HepG2 (cell line): ENCODE data around the gene RHBDL1. TPM values are rescaled to one million over a fixed set of nuclear protein-coding genes. Genes with fewer than 3 reads are reported as not detected.

Experiments used
- ATAC-seq: fragments of 200-7000 bp; cut with Tn5 transposase; 3 replicates; pipeline ENCODE4 v1.9.1; 2020; ENCODE audit warnings: mild to moderate bottlenecking, moderate library complexity
- BruUV-seq: library from RNA; stranded (reverse); fragments of 400-500 nt; replicated peaks from 2 replicates; lab custom pipeline; 2021; lab: Mats Ljungman, UMichigan
- CTCF ChIA-PET: fragments of 300-600 bp; formaldehyde crosslinking; extraction: SDS; loops from one replicate; lab custom pipeline; 2021; ENCODE audit warnings: low total read pairs, inconsistent platforms, low intra/inter-chr PET ratio; lab: Yijun Ruan, JAX
- POLR2A ChIA-PET: fragments of 350-600 bp; sonication (Branson Sonifier 250); formaldehyde crosslinking; loops from one replicate; lab custom pipeline; 2020; ENCODE audit warnings: antibody characterized with exemption, inconsistent platforms; lab: Yijun Ruan, JAX
- DNase-seq: peaks from one replicate; pipeline ENCODE4 v3.0.0-alpha.2; 2015; ENCODE audit warnings: low spot score
- FAIRE-seq: peaks from 3 replicates; lab custom pipeline; 2011; peaks lifted over from hg19 to GRCh38; lab: Jason Lieb, UNC
- H2AFZ ChIP-seq: one replicate; pipeline ENCODE4 v1.6.1; 2011; ENCODE audit warnings: low read length, inconsistent platforms
- H3K27ac ChIP-seq: fragments of 300-600 bp; 3 replicates; pipeline ENCODE4 v1.8.0; 2011; ENCODE audit warnings: mixed run types, mild to moderate bottlenecking, mixed read lengths, low read length, inconsistent platforms; ENCODE audit not compliant: insufficient read depth; ENCODE audit errors: extremely low read length
- H3K27me3 ChIP-seq, 2 experiments: fragments of 200-600 bp in 1 of 2; 2 replicates in 1 of 2; 3 replicates in 1 of 2; pipeline versions ENCODE4 v1.6.0 to v1.8.0; 2011; ENCODE audit warnings: low read length in 2 of 2, mild to moderate bottlenecking in 2 of 2, moderate library complexity in 2 of 2, inconsistent platforms in 1 of 2; ENCODE audit not compliant: insufficient read depth in 2 of 2, control insufficient read depth in 1 of 2
- H3K36me3 ChIP-seq, 2 experiments: fragments of 200-600 bp in 1 of 2; replicated peaks in 1 of 2; 2 replicates in 1 of 2; 3 replicates in 1 of 2; pipeline versions ENCODE4 v1.5.1 to v1.8.0; 2011; ENCODE audit warnings: low read length in 2 of 2, inconsistent platforms in 1 of 2; ENCODE audit not compliant: insufficient read depth in 2 of 2, control insufficient read depth in 1 of 2
- H3K4me1 ChIP-seq: 2 replicates; pipeline ENCODE4 v1.5.1; 2012; ENCODE audit warnings: low read length, inconsistent platforms; ENCODE audit not compliant: insufficient read depth
- H3K4me2 ChIP-seq: 2 replicates; pipeline ENCODE4 v1.6.0; 2011; ENCODE audit warnings: low read depth, low read length, inconsistent platforms
- H3K4me3 ChIP-seq, 3 experiments: fragments of 200-600 bp in 1 of 3; sonication (generic), shearing (Covaris generic) in 1 of 3; replicated peaks in 1 of 3; 2 replicates each; pipeline ENCODE4 v1.5.1; 2011 to 2016; ENCODE audit warnings: low read length in 3 of 3, inconsistent platforms in 2 of 3, low read depth in 2 of 3, mild to moderate bottlenecking in 2 of 3, control low read depth in 1 of 3, mixed read lengths in 1 of 3; ENCODE audit not compliant: insufficient read depth in 1 of 3
- H3K79me2 ChIP-seq: one replicate; pipeline ENCODE4 v1.6.1; 2011; ENCODE audit warnings: low read length, inconsistent platforms; ENCODE audit not compliant: insufficient read depth
- H3K9ac ChIP-seq: 2 replicates; pipeline ENCODE4 v1.6.0; 2011; ENCODE audit warnings: mild to moderate bottlenecking, low read depth, low read length, inconsistent platforms; ENCODE audit not compliant: insufficient read depth
- H3K9me3 ChIP-seq: 2 replicates; pipeline ENCODE4 v1.5.1; 2012; ENCODE audit warnings: mild to moderate bottlenecking, low read length
- H4K20me1 ChIP-seq: 2 replicates; pipeline ENCODE4 v1.6.0; 2011; ENCODE audit warnings: inconsistent platforms, mild to moderate bottlenecking, low read length, moderate library complexity; ENCODE audit not compliant: insufficient read depth
- BORCS8-MEF2B ChIP-seq: sonication (generic); formaldehyde crosslinking; IDR thresholded peaks from 2 replicates; pipeline ENCODE4 v1.8.0; 2022; ENCODE audit warnings: mild to moderate bottlenecking, missing genetic modification reagents
- CBFB ChIP-seq: sonication (generic); formaldehyde crosslinking; IDR thresholded peaks from 2 replicates; pipeline ENCODE4 v1.4.0; 2020; ENCODE audit warnings: missing genetic modification reagents
- CHCHD3 ChIP-seq: sonication (generic); formaldehyde crosslinking; IDR thresholded peaks from 2 replicates; pipeline ENCODE4 v1.8.0; 2022; ENCODE audit warnings: mild to moderate bottlenecking, missing genetic modification reagents, moderate library complexity
- MZF1 ChIP-seq: sonication (generic); formaldehyde crosslinking; IDR thresholded peaks from 2 replicates; pipeline ENCODE4 v1.8.1; 2023; ENCODE audit warnings: mild to moderate bottlenecking, missing genetic modification reagents, borderline replicate concordance
- NCOA1 ChIP-seq: sonication (generic); formaldehyde crosslinking; IDR thresholded peaks from 2 replicates; pipeline ENCODE4 v1.9.0; 2021; ENCODE audit warnings: missing genetic modification reagents
- NR1H2 ChIP-seq: sonication (generic); formaldehyde crosslinking; IDR thresholded peaks from 2 replicates; pipeline ENCODE4 v1.8.1; 2022; ENCODE audit warnings: low read depth, missing genetic modification reagents, borderline replicate concordance
- SP2 ChIP-seq: sonication (generic); formaldehyde crosslinking; IDR thresholded peaks from 2 replicates; pipeline ENCODE4 v1.5.1; 2020; ENCODE audit warnings: mild to moderate bottlenecking, missing genetic modification reagents
- TCF7L2 ChIP-seq: IDR thresholded peaks from 2 replicates; pipeline ENCODE4 v1.6.1; 2011; ENCODE audit warnings: mild to moderate bottlenecking, low read depth, low read length, moderate library complexity
- TOE1 ChIP-seq: sonication (generic); formaldehyde crosslinking; IDR thresholded peaks from 2 replicates; pipeline ENCODE4 v1.4.0; 2020; ENCODE audit warnings: mild to moderate bottlenecking, missing genetic modification reagents
- ZFP36 ChIP-seq: fragments of 150-350 bp; IDR thresholded peaks from 2 replicates; pipeline ENCODE4 v1.6.1; 2018; ENCODE audit warnings: borderline replicate concordance, low read length, low read depth; ENCODE audit not compliant: partially characterized antibody
- ZIK1 ChIP-seq: sonication (generic); formaldehyde crosslinking; IDR thresholded peaks from 2 replicates; pipeline ENCODE4 v1.5.0; 2020; ENCODE audit warnings: mild to moderate bottlenecking, low read depth, missing genetic modification reagents, borderline replicate concordance
- ZMAT3 ChIP-seq: sonication (generic); formaldehyde crosslinking; conservative IDR thresholded peaks from 2 replicates; pipeline ENCODE4 v1.7.0; 2021; ENCODE audit warnings: missing genetic modification reagents
- ZNF263 ChIP-seq: sonication (generic); formaldehyde crosslinking; IDR thresholded peaks from 2 replicates; pipeline ENCODE4 v1.4.0; 2020; ENCODE audit warnings: missing genetic modification reagents
- ZNF782 ChIP-seq: sonication (generic); formaldehyde crosslinking; IDR thresholded peaks from 2 replicates; pipeline ENCODE4 v1.4.0; 2020; ENCODE audit warnings: missing genetic modification reagents, mild to moderate bottlenecking, borderline replicate concordance
- ZSCAN21 ChIP-seq: sonication (generic); formaldehyde crosslinking; IDR thresholded peaks from 2 replicates; pipeline ENCODE4 v1.8.0; 2022; ENCODE audit warnings: mild to moderate bottlenecking, missing genetic modification reagents, moderate library complexity, borderline replicate concordance
- WGBS: methylation state at CpG from one replicate; pipeline ENCODE4 v1.1.6; 2017; ENCODE audit warnings: low lambda C conversion rate; 5-methylcytosine and 5-hydroxymethylcytosine counted together
- in situ Hi-C: cut with HindIII; loops from 2 replicates; pipeline ENCODE4 v1.10.0; 2017; ENCODE audit warnings: low pct_unique_long_range_greater_than_20kb; ENCODE audit not compliant: extremely low pct_ligation_motif_present
- intact Hi-C: fragments of 100-400 bp; cut with micrococcal nuclease; formaldehyde crosslinking; loops from one replicate; pipeline ENCODE4 v1.10.0; 2022; ENCODE audit not compliant: unreplicated experiment
- polyA plus RNA-seq, 8 experiments: library from polyadenylated mRNA; depleted of rRNA in 3 of 8; stranded (reverse) in 7 of 8; unstranded in 1 of 8; fragments of >200 nt; fragmentation: Illumina TruSeq in 4 of 8; extraction: Trizol in 4 of 8; gene quantifications; 2 replicates each; pipeline versions ENCODE4 v1.2.1 to v1.2.3, GENCODE V29; 2011 to 2016; ENCODE audit warnings: low read depth in 4 of 8, missing spikeins in 1 of 8, mixed read lengths in 1 of 8; ENCODE audit not compliant: insufficient read depth in 1 of 8
- total RNA-seq, 5 experiments: library from RNA; depleted of rRNA; stranded (reverse); fragments of >200 nt; fragmentation: Illumina TruSeq; extraction: Trizol; gene quantifications; 2 replicates each; pipeline ENCODE4 v1.2.3, GENCODE V29; 2016; ENCODE audit warnings: low read depth in 1 of 5
- TF ChIP-seq, protein P1 (sequence below): sonication (generic); formaldehyde crosslinking; IDR thresholded peaks from 2 replicates; pipeline ENCODE4 v1.4.0; 2020; ENCODE audit warnings: missing genetic modification reagents; ENCODE audit errors: not compliant biosample characterization

RHBDL1 gene
- total and polyA plus RNA-seq, 2 of the 13 experiments (the other 11 are each of a cell fraction or from before 2014, with no cell fraction given) = 1.8 to 3.8 TPM

DNA sequence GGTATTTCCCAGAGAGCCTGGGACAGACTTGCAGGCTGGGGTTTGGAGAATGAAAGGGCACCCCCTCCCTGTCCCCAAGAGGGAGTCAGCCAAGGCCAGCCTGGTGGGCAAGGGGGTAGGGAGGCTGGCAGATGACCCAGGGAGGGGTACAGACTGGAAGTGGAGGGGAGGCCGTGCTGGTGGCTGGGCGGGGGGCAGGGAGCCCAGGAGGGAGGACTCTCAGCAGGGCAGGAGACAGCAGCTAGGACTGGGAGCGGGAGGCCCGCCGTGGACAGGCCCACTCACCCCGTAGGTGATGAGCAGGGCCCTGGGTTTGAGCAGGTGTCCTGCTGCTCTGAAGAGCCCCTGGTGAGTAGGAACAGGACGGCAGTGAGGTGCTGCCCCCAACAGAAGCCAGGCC, 40.5 kb upstream of the RHBDL1 start:
- no peaks in the 10 kb centered on the region for H3K27me3 ChIP-seq
- H3K4me2 ChIP-seq = peak overlapping the region; percentile 99
- ATAC-seq (no peak), FAIRE-seq (no peak), DNase-seq (no peak)
- 93% methylated on average over 2 of the region's 7 CpGs for WGBS
- in situ Hi-C loops = no loop called here
- ChIA-PET POLR2A (no interaction called here), CTCF (no interaction called here)
- no TSS peak for BruUV-seq
- H3K27ac ChIP-seq = no peak overlapping the region
- H3K9ac ChIP-seq = peak overlapping the region; percentile 83; the same call in 1 of the 2 replicates
- no peaks in the 10 kb centered on the region; a peak in 1 of 5 replicates for H3K36me3 ChIP-seq
- H3K4me3 ChIP-seq = peak overlapping the region; percentile 90 to 94 (median 92)
- H2AFZ ChIP-seq = no peak overlapping the region
- no peaks in the 10 kb centered on the region for H3K9me3 ChIP-seq
- peaks cover 31% of the 10 kb centered on the region for H3K4me1 ChIP-seq
- H3K79me2 ChIP-seq = peaks cover 6% of the 10 kb centered on the region
- intact Hi-C loops = no loop called here
- H4K20me1 ChIP-seq = no peaks in the 10 kb centered on the region
- TF ChIP-seq ZNF263 (peak; percentile 27; the same call in 1 of the 2 replicates), NCOA1 (CRISPR knock-in tag) (no peak)

DNA sequence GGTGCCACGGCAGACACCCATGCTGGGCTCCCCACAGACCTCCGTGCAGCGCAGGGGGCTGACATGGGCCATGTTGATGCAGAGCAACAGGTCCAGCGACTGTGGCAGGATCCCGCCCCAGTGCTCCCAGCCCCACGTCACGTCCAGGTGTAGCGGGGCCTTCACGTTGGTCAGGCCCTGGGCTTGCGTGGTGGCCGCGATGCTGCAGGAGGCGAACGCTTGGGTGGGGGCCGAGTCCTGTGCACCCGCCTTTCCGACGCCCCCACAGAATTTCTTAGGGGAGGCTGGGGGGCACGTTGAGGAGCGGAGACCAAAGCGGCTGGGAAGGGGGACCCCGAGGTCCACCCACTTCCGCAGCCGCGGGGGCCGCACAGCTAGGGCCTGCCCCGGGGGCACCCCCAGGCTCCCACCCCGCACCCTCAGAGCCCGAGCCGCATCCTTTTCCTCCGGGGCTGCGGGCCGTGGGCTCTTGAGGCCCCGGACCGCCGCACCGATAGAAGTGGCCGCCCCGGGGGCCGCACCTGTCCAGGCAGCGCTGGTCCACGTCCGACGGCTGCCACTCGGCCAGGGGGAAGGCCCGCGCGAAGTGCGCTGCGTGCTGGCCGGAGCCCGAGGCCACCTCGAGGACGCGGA, 39.8 kb upstream of the RHBDL1 start:
- DNase-seq (no peak), FAIRE-seq (no peak), ATAC-seq (no peak)
- H3K4me2 ChIP-seq = peak overlapping the region; percentile 99
- H3K9me3 ChIP-seq = no peaks in the 10 kb centered on the region
- H3K36me3 ChIP-seq = no peaks in the 10 kb centered on the region; a peak in 1 of 5 replicates
- H4K20me1 ChIP-seq = no peaks in the 10 kb centered on the region
- H3K4me3 ChIP-seq = peak overlapping the region; percentile 90 to 94 (median 92)
- CTCF ChIA-PET = no interaction called here
- POLR2A ChIA-PET = interaction anchor here (1.0 to 2.1 kb wide), 12 partner anchors 8 to 59 kb away, joined by 3 to 13 read pairs (median 3); partner anchors contain the start of genes RHOT2, STUB1, WDR24 and WDR90
- in situ Hi-C loops (no loop called here), intact Hi-C loops (no loop called here)
- no TSS peak for BruUV-seq
- WGBS = no CpG with 5 or more reads among the region's 55 CpGs
- H3K4me1 ChIP-seq = peaks cover 30% of the 10 kb centered on the region
- H2AFZ ChIP-seq = no peak overlapping the region
- peak overlapping the region; percentile 88 for H3K27ac ChIP-seq
- peak overlapping the region; percentile 83 for H3K9ac ChIP-seq
- H3K79me2 ChIP-seq = peaks cover 6% of the 10 kb centered on the region
- no peaks in the 10 kb centered on the region for H3K27me3 ChIP-seq
- TF ChIP-seq ZNF782 (no peak), TOE1 (CRISPR knock-in tag) (no peak), ZMAT3 (peak; percentile 63; the same call in 1 of the 2 replicates), TCF7L2 (no peak), CHCHD3 (CRISPR knock-in tag) (no peak; the same call in 1 of the 2 replicates), SP2 (CRISPR knock-in tag) (no peak), CBFB (CRISPR knock-in tag) (no peak), BORCS8-MEF2B (CRISPR knock-in tag) (no peak), ZSCAN21 (CRISPR knock-in tag) (no peak), MZF1 (no peak), ZFP36 (no peak), NR1H2 (no peak), ZIK1 (CRISPR knock-in tag) (no peak)
- TF ChIP-seq, protein P1, sequence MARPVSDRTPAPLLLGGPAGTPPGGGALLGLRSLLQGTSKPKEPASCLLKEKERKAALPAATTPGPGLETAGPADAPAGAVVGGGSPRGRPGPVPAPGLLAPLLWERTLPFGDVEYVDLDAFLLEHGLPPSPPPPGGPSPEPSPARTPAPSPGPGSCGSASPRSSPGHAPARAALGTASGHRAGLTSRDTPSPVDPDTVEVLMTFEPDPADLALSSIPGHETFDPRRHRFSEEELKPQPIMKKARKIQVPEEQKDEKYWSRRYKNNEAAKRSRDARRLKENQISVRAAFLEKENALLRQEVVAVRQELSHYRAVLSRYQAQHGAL (CRISPR knock-in tag) = no peak
